Stimulated activated CD4-positive, alpha-beta T cell treated with anti-CD3 and anti-CD28 coated beads, TNF-alpha, amount 100 ng/mL, for 24 hours (primary cell): Measurements from ENCODE around the gene ZNF664.

Source experiments
- DNase-seq, 3 experiments: peaks; one replicate each; pipeline ENCODE4 v3.0.0-alpha.2; 2020; ENCODE audit warnings: low read depth in 3 of 3

ZNF664 gene

GRCh38 chr12:123972457-123973401, at the start of gene ZNF664, which contains the start of gene CCDC92:
TSS of gene ZNF664 (plus strand) at chr12:123973215. CDS start at chr12:124012145, 38,930 bp downstream.
TSS of gene CCDC92 (minus strand) at chr12:123972831. CDS start at chr12:123944305, 28,526 bp downstream.
- DNase-seq: peak; percentile 89 to 93 (median 93)

DNA sequence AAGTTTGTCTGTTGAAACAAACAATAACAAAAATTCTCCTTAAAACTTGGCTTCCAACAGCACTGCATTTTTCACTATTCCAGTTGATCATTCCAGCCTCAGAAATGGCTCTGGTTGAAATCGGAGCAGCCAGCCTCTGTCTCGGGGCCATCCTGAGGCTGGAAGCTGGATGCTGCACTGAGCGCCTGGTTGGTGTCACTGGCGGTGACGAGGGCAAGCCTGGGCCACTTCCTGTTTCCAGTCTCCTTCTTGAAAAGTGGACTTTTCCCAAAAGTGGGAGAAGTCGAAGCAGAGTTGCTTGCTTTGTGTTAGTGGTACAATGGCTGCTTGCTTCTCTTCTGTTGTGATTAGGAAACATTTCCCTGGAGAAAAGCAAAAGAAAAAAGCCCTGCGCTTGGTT, 49.1 kb upstream of the ZNF664 start:
- no peak for DNase-seq

DNA sequence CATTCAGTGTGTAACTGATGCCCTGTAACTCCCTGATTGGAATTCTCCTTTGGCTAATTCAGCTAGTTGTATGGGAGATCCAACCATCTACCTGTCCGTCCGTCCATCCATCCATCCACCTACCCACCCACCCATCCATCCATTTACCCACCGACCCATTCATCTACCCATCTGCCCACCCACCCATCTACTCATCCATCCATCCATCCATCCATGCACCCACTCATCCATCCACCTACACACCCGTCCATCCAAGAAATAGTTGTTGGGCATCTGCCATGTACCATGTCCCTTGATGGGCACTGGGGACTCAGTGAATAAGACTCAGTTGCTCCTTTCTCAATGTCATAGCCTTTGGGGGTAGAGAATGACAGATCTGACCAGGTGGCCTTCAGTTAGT, 48.5 kb upstream of the ZNF664 start:
- DNase-seq: no peak

GRCh38 chr12:123928274-123928865, 44.6 kb upstream of the ZNF664 start:
- no peak for DNase-seq

GRCh38 chr12:123928897-123929296, 44.1 kb upstream of the ZNF664 start:
- DNase-seq: no peak

DNA sequence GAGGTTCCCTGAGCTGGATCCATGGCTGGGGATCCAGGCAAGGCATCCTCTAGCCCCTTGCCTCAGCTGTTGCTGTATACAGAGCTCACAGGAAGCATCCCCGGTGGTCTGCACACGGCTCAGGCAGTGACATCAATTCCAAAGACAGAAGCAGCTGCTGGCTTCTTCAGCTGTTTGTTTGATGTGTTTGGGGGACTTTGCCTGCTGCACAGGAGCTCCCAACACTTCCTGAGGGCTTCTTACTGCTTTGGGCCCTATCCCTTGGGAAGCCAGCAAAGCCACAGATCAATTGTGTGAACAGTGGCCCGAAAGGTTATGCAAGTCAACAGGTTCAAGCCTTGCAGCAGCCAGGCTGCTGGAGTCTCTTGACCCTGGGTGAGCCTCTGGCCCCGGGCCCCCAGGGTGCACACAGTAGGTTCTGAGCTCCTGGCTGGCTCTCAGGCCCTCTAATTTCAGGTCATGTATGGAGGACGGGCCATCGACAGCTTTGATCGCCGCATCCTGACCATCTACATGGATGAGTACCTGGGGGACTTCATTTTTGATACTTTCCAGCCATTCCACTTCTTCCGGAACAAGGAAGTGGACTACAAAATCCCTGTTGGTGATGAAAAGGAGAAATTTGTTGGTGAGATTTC, 43.0 kb upstream of the ZNF664 start:
- no peak for DNase-seq

DNA sequence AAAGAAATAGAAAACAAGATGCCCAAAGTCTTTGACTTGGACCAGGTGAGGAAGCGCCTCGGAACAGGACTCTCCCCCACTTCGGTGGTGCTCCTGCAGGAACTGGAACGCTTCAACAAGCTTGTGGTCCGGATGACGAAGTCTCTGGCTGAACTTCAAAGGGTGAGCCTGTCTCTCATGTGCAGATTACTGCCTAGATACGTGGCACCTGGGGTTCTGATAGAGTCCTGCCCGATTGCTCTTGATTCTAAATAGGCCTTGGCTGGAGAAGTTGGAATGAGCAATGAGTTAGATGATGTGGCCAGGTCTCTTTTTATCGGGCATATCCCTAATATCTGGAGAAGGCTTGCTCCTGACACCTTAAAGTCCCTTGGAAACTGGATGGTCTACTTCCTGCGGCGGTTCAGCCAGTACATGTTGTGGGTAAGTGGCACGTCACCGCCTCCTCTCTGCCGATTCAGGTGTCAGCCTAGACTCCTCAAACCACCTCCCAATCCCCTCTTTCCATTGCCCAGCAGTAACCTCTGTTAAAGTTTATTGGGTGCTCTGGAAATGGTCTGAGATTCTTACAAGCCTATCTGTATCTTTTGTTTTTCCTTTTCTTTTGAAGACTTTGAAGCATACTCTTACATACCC, 41.2 kb upstream of the ZNF664 start:
- DNase-seq: peak in 1 of 3 experiments; percentile 28

DNA sequence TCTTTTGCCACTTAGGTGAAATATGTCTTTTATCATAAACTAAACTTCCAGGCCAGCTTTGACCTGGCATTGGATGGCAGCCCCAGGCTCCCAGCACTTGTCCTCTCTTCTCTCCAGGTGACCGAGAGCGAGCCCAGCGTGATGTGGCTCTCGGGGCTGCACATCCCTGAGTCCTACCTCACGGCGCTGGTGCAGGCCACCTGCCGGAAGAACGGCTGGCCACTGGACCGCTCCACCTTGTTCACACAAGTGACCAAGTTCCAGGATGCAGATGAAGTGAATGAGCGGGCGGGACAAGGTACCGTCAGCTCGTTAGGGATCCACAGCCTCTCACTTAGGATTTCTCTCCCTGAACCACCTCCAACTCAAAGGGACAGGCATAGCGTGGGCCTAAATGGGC, 39.8 kb upstream of the ZNF664 start:
- DNase-seq: no peak

- no peak for DNase-seq
Observed at GRCh38 chr12:123934016-123934620, 38.9 kb upstream of the ZNF664 start.

DNA sequence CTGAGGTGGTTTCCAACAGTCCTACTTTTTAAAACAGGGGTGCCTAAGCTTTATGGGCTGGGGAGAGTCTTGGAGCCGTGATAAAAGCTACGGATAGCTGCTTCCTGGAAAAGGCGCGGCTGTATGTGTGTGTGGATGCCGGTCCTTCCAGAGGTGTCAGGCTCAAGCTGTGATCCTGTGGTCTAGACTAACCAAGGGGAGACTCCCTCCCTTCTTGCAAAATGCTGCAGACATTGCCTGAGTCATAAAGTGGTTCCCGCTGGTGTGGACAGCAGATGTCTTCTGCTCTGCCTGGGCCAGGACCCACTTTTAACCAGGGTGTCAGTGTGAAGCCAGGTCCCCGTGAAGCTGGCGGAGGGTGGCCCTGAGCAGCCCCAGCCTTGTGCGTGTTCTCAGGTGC, 38.2 kb upstream of the ZNF664 start:
- DNase-seq: no peak

- no peak for DNase-seq
Observed at GRCh38 chr12:123935956-123936355, 37.1 kb upstream of the ZNF664 start.

- no peak for DNase-seq
Observed at GRCh38 chr12:123936471-123936870, 36.5 kb upstream of the ZNF664 start.

DNA sequence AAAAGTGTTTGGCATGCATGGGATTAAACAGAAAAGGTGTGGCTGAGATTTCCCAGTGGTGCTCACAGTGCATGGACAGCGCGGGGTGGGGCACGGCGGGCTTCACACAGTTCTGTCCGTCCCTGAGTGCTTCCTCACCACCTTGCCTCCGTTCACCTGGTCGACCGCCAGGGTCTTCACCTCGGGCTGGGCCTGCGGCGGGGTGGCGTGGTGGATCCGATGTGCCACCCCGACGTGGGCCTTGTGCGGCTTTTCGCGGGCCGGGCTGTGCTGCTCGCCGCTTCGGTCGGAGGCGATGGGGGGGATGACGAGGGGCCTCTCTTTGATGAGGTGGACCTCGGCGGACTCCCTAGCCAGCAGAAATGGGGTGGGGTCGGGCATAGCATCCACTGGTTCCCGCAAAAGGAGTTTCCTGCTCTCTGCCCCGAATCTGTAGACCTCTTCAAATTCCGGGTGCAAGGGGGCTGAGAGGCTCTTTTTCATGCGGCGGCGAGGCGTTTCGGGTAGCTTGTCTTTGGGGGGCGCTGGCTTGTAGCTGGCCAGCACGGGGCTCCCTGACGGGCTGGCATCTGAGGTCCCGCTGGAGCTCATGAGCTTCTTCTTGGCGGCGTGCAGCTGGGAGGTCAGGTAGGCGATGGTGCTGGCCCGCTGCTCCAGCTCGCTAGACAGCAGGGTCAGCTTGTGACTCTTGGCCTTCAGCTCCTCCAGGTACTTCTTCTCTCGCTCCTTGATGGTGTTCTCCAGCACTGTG, 35.9 kb upstream of the ZNF664 start:
- DNase-seq: no peak

- DNase-seq: peak in 1 of 3 experiments; percentile 37
Observed at GRCh38 chr12:123937707-123938591, 35.1 kb upstream of the ZNF664 start.

GRCh38 chr12:123938679-123939480, 34.1 kb upstream of the ZNF664 start:
- peak in 1 of 3 experiments; percentile 16 for DNase-seq

DNA sequence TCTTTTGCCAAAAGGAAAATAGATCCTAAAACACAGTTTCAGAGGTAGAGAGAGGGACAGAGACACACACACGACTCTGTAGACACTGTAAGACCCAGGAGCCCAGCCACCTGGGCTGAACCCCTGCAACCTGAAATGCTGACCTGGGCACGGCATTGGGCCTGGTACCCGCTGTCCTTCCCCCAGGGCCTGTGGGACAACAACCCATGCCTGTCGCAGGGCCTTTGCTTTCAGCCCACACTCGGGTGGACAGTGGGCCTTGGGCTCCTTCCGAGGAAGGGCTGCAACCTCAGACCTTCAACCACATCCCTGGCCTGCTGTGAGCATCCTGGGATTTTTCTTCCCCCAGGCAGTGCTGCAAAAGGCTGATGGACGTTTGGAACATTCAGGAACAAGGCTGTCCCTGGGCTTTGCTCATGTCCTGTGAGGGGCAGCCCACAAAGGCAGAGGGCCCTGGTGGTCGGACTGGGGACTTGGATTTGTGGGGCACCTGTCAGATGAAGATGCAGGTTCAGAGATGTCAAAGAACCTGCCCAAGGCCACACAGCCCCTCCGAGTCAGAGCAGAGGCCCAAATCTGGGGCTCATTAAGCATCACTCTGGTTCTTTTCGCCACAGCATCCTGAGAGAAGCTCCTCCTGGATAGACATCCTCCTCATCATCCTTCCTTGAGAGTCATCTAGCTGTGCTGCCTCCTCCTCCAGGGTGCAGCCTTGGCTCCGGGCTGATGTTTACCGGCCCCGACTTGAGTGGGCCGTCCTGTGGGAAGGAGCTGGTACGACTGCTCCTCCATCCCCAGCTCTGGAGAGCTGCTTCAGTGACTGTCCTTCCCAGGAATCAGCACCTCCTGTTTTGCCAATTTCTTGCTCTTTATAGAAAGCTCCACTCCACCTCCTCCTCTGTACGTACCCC, 33.0 kb upstream of the ZNF664 start:
- DNase-seq: no peak

DNA sequence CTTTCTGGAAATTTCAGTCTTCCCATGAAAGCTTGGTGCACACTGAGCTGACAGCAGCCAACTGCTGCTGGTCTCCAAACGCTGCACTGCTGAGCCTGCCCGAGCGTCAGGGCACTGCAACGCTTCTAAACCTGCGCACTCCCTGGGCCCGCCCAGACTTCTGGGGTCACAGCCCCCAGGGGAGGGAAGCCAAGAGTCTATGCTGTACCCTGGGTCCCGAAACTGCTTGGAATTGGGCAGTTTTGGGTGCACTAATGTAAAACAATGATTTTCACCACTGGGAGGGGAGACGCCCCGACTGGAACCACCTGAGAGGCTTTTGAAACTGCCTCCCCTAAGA, 32.4 kb upstream of the ZNF664 start:
- DNase-seq: no peak

DNA sequence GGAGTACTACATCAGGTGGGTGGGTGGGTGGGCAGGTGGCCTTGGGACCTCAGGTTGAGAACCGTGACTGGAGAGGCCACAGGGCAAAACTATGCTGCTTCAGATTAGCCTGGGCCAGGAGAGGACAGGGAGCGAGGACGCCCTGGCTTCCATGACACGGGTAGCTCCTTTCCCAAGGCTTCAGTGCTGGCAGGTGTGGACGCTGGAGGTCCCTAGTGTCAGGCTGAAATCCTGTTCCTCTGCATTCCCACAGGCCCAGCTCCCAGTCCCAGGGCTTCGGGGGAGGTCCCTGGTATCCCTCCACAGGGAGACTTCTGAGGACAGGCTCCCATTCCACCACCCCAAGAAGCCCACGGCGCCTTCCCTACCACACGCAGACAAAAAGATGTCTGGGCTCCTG, 32.0 kb upstream of the ZNF664 start:
- DNase-seq: no peak
